ENCODE measurements around the gene CERS1. TPM values are rescaled to one million over a fixed set of nuclear protein-coding genes. Genes with fewer than 3 reads are reported as not detected.

The CERS1 gene
- total and polyA plus RNA-seq, 5 donors = 1.1 to 1.9 (median 1.3) TPM

- no peak overlapping the region for H3K4me3 ChIP-seq (ENCODE audit: low read length)
- H3K27me3 ChIP-seq (ENCODE audit: control insufficient read depth, insufficient read depth) = no peaks in the 10 kb centered on the region
- DNase-seq (no peak), ATAC-seq (no peak)
- no peaks in the 10 kb centered on the region for H3K9me3 ChIP-seq (ENCODE audit: control insufficient read depth, low read length)
- intact Hi-C loops (cut with DNase I) = no loop called here
- no peak overlapping the region for H3K27ac ChIP-seq (ENCODE audit: low read length)
- H3K4me1 ChIP-seq (ENCODE audit: control insufficient read depth, insufficient read depth, low read length) = peaks cover under 1% of the 10 kb centered on the region
- WGBS = 57% methylated on average over 6 of the region's 6 CpGs
Measured at GRCh38 chr19:18828786-18829185, 67.2 kb downstream of the CERS1 start.

Other genes with a start within 250 kb of the CERS1 start
- gene CRTC1, start 212.5 kb downstream of the CERS1 start, total RNA-seq = 10 to 100 TPM in 3 of 4 donors, 1 to 10 TPM in 1; 9.2 to 15.1 (median 13.6) TPM
- gene CRTC1, start 212.5 kb downstream of the CERS1 start, polyA plus RNA-seq = 9.5 TPM
- gene COMP, start 104.9 kb downstream of the CERS1 start, total RNA-seq = 10 to 100 TPM in 1 of 4 donors, 1 to 10 TPM in 3; 1.5 to 13.7 (median 4.7) TPM
- gene COMP, start 104.9 kb downstream of the CERS1 start, polyA plus RNA-seq = 2.2 TPM
- 10 to 100 TPM; 35.2 to 40.0 (median 36.8) TPM for gene UPF1, start 64.2 kb downstream of the CERS1 start, total RNA-seq
- gene UPF1, start 64.2 kb downstream of the CERS1 start, polyA plus RNA-seq = 31.4 TPM
- 100 to 1,000 TPM; 108 to 157 (median 146) TPM for gene COPE, start 23.2 kb upstream of the CERS1 start, total RNA-seq
- gene COPE, start 23.2 kb upstream of the CERS1 start, polyA plus RNA-seq = 180 TPM
- gene DDX49, start 23.6 kb upstream of the CERS1 start, total RNA-seq = 10 to 100 TPM; 21.2 to 30.5 (median 27.2) TPM
- 30.7 TPM for gene DDX49, start 23.6 kb upstream of the CERS1 start, polyA plus RNA-seq
- 10 to 100 TPM; 10.2 to 14.9 (median 12.4) TPM for gene HOMER3, start 45.1 kb upstream of the CERS1 start, total RNA-seq
- 26.5 TPM for gene HOMER3, start 45.1 kb upstream of the CERS1 start, polyA plus RNA-seq
- gene SUGP2, start 137.4 kb upstream of the CERS1 start, total RNA-seq = 10 to 100 TPM; 50.3 to 77.7 (median 71.0) TPM
- gene SUGP2, start 137.4 kb upstream of the CERS1 start, polyA plus RNA-seq = 48.3 TPM
- gene ARMC6, start 137.4 kb upstream of the CERS1 start, total RNA-seq = 10 to 100 TPM; 12.1 to 14.7 (median 13.8) TPM
- gene ARMC6, start 137.4 kb upstream of the CERS1 start, polyA plus RNA-seq = 16.7 TPM
- 10 to 100 TPM; 13.4 to 18.7 (median 13.7) TPM for gene SLC25A42, start 167.8 kb upstream of the CERS1 start, total RNA-seq
- gene SLC25A42, start 167.8 kb upstream of the CERS1 start, polyA plus RNA-seq = 15.7 TPM
- gene TMEM161A, start 242.3 kb upstream of the CERS1 start, total RNA-seq = 10 to 100 TPM; 14.0 to 27.0 (median 21.0) TPM
- 19.5 TPM for gene TMEM161A, start 242.3 kb upstream of the CERS1 start, polyA plus RNA-seq

All from right cardiac atrium (tissue), 5 donors.